Posterior vena cava (tissue), 2 donors: ENCODE measurements around the gene MPO. TPM values are rescaled to one million over a fixed set of nuclear protein-coding genes. Genes with fewer than 3 reads are reported as not detected.

Source experiments
- DNase-seq: peaks from one replicate; pipeline ENCODE4 v3.0.0-alpha.2; 2020; ENCODE audit warnings: low spot score
- intact Hi-C, 2 donors: fragments of 100-400 bp; cut with DNase I; formaldehyde crosslinking; loops; one replicate each; pipeline versions ENCODE4 v1.14.1 to v1.14.2; 2022 to 2023
- total RNA-seq, 2 donors: library from RNA; stranded (reverse); fragmentation: NEBNext Ultra II Directional; extraction: Animal tissue kit (Norgen Biotek cat#: 25700); gene quantifications; one replicate each; pipeline ENCODE4 v1.2.1, GENCODE V29; 2021
- donor health status: DM: yes; HTN: yes; CAD: no.
- donor health status: DM: yes; HTN: yes; CAD: no.

The MPO gene
- total RNA-seq, 2 donors from 2014 or later, result 0.74 to 0.86 TPM

- DNase-seq, result peak; percentile 66
These were observed 41.1 kb upstream of the MPO start for GRCh38 chr17:58321571-58322525.

GRCh38 chr17:58320570-58321323 lies 40.0 kb upstream of the MPO start:
- intact Hi-C loops, result no loop called here
- DNase-seq, result no peak

More at GRCh38 chr17:58321571-58322525, 41.1 kb upstream of the MPO start:
- intact Hi-C loops, result no loop called here

- intact Hi-C loops, result no loop called here
- DNase-seq, result peak; percentile 34
These were observed 39.4 kb upstream of the MPO start for GRCh38 chr17:58320163-58320558.

DNA sequence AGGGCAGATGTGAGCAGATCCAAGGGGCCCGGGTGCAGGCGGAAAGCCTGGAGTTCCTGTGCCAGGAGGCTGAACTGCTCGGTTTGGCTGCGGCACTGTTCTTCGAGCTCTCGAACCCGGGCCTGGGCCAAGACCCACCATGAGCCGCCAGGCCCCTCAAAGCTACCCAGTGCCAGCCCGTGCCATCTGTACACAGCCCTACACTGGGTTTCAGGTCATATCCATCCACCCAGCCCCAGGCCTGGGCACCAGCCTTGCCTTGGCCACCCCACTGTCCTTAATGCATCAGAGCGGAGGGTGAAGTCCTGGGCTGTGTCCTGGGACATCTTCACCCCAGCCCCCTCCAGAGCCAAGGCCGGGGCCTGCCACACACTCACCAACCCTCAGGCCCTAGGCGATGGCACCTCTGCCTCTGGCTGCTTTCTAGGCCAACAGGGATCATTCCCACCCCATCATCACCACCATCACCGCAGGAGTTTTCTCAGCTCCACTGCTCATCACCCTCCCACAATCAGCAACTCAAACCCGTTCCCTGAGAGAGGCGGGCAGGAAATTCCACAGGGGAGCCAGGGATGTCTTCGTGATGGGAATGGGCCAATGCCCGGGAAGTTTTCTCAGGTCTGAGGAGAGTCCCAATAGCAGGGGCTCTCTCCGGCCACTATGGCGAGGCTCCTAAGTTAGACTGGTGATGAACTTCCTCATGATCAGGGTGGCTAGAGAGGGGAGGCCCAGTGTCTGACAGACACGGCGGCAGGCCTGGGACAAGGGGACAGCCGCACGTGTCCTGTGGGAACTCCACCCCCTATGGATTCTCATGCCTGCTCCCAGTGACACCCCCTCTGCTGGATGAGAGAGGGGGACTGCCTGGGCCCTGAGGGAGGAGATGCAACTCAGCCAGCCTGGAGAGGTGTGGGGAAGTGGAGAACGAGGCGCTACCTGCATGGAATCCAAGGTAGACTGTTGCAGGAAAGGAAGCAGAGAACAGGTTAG lies 38.7 kb upstream of the MPO start:
- intact Hi-C loops, result loop anchor here in 1 of 2 donors (1.0 to 10.0 kb wide), 2 partner anchors 19 to 95 kb away; partner anchors contain the start of gene RNF43
- peak; percentile 77 for DNase-seq

DNA sequence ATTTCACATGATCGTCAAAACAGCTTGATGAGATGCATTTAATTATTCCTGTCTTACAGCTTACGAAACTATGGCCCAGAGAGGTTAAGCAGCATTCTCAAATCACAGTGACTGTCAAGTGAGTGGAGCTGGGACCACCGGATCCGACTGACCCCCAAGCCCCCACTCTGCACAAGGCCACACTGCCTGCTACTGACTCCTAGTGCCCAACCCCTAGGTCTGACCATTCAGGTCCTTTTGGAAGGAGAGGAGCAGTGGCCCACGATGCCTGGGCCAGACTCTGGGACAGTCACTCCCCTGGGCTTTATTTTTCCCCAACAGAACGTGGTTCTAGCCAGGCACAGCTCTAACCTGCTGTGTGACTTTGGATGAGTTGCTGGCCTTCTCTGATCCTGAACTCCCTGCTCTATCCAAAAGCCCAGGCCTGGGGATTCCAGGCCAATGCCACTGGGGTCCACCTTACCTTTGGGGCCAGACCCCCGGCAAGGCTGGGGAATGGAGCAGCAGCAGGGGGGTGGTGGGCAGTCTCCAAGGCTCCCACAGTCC lies 38.0 kb upstream of the MPO start:
- intact Hi-C loops, result loop anchor here in 1 of 2 donors (1.0 to 10.0 kb wide), 2 partner anchors 18 to 96 kb away; partner anchors contain the start of gene RNF43
- no peak for DNase-seq

DNA sequence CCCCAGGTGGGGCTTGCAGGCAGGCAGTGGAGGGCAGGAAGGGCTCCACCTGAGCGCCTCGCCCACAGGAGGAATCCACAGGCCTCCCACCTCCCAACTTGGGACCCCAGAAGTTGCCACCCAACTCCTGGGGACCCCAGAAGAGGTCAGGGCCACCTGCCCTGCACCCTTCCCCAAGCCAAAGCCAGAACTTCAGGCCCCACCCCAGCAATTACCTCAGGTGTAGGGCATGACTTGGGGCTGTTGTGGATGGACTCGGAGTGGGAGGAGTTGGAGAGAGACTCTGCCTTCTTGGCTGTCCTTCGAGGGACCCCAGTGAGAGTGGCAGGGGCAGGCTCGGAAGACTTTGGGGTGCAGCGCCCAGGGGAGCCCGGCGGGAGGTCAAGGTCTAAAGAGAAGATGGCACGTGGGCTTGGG lies 37.3 kb upstream of the MPO start:
- intact Hi-C loops, result loop anchor here in 1 of 2 donors (10.0 kb wide), 1 partner anchor 97 kb away; the partner anchor contains the start of gene RNF43
- DNase-seq, result peak; percentile 72

GRCh38 chr17:58317421-58318064 lies 36.8 kb upstream of the MPO start:
- intact Hi-C loops, result loop anchor here in 1 of 2 donors (10.0 kb wide), 1 partner anchor 97 kb away; the partner anchor contains the start of gene RNF43
- DNase-seq, result peak; percentile 71

GRCh38 chr17:58316260-58316960 lies 35.7 kb upstream of the MPO start:
- peak; percentile 46 for DNase-seq
- intact Hi-C loops, result loop anchor here in 1 of 2 donors (10.0 kb wide), 1 partner anchor 98 kb away; the partner anchor contains the start of gene RNF43

DNA sequence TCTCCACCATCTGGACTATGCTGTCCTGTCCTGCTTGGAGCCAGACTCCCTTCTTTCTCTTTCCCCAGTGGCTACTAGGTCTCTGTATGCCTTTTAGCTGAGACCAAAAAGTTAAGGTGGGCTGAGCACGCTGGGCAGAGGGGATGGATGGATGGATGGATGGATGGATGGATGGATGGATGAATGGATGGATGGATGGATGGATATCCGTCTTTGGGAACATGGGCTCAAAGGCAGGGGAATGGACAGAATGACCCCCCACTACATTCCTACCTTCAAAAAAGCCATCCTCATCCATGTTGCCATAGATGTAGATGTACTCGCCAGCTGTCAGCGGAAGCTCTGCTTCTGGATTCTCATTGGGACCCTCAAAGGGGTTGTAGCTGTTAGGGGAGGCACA lies 35.0 kb upstream of the MPO start:
- intact Hi-C loops, result loop anchor here in 1 of 2 donors (10.0 kb wide), 1 partner anchor 99 kb away; the partner anchor contains the start of gene RNF43

DNA sequence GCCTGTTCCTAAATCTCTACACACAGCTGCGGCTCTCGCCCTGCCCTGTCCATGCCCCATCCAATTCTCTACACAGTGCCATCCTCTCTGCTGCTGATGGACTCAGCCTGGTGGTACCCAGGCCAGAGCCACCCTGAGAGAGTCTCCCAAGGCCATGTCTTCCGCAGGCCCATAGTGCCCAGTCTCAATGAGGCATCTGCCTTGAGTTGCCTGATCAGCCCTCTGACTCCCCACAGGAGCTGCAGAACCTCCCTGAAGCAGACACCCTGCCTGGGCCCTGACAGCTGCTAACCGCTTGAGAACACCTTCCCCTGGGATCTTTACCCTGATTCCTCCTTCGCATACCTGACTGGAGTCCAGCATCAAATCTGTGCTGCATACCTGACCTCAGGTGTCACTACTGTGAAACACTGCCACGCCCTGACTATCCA lies 34.6 kb upstream of the MPO start:
- DNase-seq, result peak; percentile 60
- intact Hi-C loops, result loop anchor here in 1 of 2 donors (10.0 kb wide), 1 partner anchor 100 kb away; the partner anchor contains the start of gene RNF43

More for the DNA sequence above, 35.0 kb upstream of the MPO start:
- DNase-seq, result no peak

- intact Hi-C loops, result loop anchor here in 1 of 2 donors (10.0 kb wide), 1 partner anchor 100 kb away; the partner anchor contains the start of gene RNF43
- DNase-seq, result peak; percentile 41
These were observed 33.9 kb upstream of the MPO start for GRCh38 chr17:58314706-58315015.

- peak; percentile 23 for DNase-seq
- intact Hi-C loops, result loop anchor here in 1 of 2 donors (10.0 kb wide), 1 partner anchor 101 kb away; the partner anchor contains the start of gene RNF43
These were observed 33.3 kb upstream of the MPO start for GRCh38 chr17:58313815-58314705.

- DNase-seq, result no peak
- intact Hi-C loops, result loop anchor here in 1 of 2 donors (10.0 kb wide), 1 partner anchor 102 kb away; the partner anchor contains the start of gene RNF43
These were observed 32.1 kb upstream of the MPO start for GRCh38 chr17:58312829-58313228.

DNA sequence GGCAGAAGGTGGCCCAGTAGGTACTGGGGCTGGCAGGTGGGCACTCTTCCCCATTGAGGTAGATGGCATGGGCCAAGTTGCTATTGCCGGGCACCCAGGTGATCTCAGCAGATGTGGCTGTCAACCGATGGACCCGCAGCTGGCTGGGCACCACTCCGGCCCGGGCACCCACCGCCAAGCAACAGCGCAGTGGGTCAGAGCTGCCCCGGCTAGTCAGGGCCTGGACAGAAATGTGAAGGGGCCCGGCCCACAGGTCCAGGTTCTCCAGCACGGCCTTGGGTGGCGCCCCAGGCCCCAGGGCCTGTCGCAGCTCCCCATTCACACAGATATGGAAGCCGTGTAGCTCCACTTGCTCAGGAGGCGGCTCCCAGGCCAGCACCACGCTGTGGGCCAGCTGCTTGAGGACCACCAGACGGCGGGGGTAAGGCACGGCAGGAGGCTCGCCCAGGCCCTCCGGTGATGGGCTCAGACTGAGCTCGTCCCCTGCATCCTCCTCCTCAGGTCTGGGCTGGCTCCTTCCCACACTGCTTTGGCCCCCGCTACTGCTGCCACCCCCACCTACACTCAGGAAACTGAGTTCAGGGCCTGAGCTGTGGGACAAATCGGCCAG lies 31.4 kb upstream of the MPO start:
- DNase-seq, result peak; percentile 67
- intact Hi-C loops, result loop anchor here in 1 of 2 donors (10.0 kb wide), 1 partner anchor 103 kb away; the partner anchor contains the start of gene RNF43

GRCh38 chr17:58311429-58311894 lies 30.7 kb upstream of the MPO start:
- intact Hi-C loops, result loop anchor here in 1 of 2 donors (10.0 kb wide), 1 partner anchor 103 kb away; the partner anchor contains the start of gene RNF43
- DNase-seq, result peak; percentile 52
